ENCODE results near the gene CDKL1.
A peak's percentile ranks its signal among the peaks of the same experiment; 100 is the strongest.
"Not testable (repeated sequence)": the region's sequence is repeated elsewhere in the genome, so short reads cannot be mapped to it uniquely, and the experiment has no call there.

The CDKL1 gene

DNA sequence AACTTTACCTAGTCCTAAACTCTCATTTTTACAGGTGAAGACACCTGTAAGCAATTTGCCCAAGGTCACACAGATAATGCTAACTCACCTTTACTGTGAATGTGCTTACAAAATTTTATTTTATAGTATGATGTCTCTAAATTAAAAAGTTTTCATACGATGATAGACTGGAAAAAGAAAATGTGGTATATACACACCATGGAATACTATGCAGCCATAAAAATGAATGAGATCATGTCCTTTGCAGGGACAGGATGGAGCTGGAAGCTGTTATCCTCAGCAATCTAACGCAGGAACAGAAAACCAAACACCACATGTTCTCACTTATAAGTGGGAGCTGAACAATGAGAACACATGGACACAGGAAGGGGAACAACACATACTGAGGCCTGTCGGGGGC is 40.4 kb downstream of the CDKL1 start:
- DNase-seq (ENCODE audit: low spot score): not testable (repeated sequence)

DNA sequence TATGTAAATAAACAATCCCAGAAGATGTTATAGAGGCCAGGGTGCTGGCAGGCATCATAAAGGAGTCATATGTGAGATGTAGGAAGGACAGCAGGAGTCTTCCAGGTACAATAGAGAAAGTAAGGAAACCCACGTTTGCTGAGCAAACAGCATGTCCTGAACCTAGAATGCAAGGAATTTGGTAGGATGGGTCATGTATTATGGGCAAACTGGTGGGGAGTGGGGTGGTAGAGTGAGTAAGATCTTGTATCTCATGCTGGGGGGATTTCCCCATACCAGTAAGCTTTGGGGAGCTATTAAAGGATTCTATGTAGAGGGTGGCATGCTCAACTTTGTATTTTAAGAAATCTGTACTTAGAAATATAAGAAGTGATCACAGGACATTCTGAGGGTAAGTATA is 41.0 kb downstream of the CDKL1 start:
- DNase-seq (ENCODE audit: low spot score): no peak

DNA sequence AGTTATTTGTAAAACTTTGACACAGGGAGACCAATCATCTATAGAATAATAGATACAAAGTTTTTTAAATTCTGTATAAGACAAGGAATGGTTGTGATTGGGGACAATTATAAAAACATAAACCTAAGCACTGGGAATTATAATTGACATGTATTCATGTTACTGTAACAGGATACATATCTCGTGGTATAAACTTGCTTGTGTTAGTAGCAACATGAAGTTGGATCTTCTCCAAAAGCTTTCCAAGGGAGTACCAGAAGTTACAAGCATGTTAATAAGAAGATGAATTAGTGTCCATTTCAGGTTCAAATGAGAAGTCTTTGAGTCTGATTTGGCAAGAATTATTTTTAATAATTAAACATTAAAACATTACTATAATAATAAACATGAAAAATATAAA is 42.2 kb downstream of the CDKL1 start:
- DNase-seq (ENCODE audit: low spot score): no peak

DNA sequence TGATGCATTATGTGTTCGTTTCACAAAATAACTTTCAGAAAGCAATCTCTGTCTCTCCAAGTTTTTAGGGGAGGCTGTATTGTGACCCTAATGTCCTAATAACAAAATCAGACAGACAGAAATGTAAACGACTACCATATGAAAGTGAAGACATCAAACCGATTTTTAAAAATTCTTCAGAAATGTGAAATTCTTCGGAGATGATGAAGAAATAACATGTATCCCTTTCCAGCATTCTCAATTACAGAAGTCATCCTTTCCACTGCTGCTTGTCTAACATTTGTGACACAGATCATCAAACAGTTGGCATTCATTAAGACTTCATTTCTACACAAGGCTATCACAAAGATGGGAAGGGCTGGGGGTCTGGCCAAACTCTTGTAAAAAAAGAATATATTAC is 43.6 kb downstream of the CDKL1 start:
- no peak for DNase-seq (ENCODE audit: low spot score)

DNA sequence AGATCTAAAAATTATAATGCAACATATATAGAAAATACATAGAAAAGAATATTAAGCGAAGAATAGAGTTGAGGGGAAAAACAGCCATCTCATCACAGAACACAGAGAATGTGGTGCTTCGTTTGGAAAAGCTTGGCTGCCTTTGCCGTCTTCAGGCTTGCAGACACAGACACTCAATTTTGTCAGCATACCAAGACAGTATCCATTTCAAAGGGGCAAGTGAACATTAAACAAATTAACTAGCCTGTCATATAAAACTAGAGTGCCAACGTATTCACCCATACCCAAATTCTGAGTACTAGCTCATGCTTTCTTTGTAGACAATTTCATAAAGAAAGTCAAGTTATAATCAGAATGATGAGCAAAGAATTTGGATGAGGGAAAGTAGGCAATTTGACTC is 44.1 kb downstream of the CDKL1 start:
- no peak for DNase-seq (ENCODE audit: low spot score)

DNA sequence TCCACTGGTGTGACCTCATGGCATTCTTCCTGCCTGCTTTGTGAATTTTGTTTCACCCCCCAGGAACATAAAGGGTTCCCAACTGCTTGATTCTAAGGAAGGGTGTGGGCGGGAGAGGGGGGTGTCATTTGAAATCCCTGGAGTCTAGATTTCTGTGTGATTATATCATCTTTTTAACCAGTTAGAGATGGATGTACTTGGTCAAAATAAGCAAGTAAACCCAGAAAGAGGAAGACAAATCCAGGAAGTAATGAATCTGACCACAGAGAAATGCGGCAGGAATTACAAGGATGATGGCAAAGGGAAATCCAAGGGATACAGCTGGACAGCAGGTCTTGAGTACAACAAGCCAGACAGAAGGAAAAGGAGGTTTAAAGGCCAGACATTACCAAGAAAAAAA is 45.7 kb downstream of the CDKL1 start:
- DNase-seq (ENCODE audit: low spot score): no peak

DNA sequence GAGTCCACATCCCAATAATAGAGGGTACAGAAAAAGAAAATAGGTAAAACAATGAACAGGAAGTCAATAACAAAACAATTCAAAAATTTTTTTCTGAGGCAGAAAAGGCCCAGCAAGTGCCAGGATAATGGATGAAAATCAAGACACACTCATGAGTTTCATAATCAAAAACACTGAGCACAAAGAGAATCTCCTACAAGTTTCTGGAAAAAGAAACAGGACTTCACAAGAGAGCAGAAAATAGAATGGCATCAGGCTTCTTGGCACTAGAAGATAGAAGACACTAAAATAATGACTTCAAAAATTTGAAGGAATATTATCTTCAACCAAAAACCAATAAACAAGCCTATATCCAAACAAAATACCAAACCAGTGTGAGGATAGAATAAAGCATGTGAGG is 47.7 kb downstream of the CDKL1 start:
- no peak for DNase-seq (ENCODE audit: low spot score)

DNA sequence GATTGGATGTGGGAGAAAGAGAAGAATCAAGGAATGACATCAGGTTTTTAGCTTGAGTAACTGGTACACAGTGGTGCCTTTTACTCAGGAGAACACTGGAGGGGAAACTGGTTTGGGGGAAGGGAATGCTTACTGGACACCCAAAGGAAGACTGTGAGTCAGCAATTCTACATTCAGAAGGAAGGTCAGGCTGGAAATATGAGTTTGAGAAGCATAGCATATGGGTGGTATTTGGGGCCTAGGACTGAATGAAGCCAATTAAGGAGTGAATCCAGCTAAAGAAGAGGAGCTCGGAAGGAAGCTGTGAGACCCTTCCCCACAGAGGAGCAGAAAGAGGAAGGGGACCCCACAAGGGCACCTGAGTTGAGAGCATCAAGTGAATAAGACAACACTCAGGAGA is 49.2 kb downstream of the CDKL1 start:
- DNase-seq (ENCODE audit: low spot score): peak; percentile 23

DNA sequence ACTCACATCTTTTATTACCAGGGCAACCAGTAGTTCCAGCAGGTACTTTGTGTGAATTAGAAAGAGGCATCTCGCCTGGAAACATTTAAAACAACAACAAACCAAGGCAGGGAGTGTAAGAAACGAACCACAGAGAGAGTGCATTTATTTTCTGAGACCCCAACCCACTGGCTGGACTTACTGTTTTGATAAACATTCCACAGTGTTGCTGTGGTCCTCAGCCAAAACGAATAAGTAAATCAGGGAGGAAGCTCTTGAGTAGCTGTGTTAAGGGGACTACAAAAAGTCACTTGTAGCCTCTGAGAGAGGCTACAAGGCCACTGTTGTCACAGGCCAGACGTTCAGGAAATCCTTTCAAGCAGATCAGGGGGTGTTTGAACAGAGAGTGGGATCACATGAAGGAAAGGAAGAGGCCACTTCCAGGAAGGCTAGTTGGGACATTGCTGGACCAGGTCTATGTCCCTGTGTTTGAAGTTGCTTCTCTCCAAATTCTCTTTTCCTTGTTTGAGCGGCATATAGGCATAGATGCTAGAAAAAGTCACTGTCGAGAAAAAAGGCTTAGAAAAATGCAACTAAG is 50.7 kb downstream of the CDKL1 start:
- no peak for DNase-seq (ENCODE audit: low spot score)

DNA sequence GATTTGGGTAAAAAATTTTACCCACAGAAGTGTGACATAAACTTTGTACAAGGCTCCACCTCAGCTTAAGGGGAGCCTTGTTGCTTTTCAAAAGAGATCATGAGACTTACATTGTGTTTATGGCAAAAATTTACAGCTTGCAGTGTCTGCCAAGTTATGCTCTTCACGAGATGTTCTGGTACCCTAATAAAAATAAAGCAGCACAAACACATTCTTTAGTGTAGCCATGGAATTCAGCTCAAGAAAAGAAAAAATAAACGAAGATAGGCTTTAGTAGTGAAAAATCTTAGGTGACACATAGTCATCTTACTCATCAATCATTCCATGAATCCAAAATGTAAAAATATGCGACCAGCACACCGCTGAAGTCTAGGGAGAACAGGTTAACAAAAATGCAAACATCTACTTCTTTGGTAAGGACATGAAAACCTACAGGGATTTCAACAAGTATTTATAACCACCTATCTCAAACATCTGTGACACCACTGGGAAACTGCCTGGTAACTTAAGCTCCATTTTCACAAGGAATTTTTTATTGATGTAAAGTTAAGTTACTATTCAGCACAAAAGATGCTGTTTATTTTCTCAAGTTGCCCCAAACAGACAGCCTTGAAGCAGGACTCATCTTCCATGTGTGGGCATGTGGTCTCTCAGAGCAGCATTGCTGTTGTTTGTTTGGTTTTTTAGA is 51.7 kb downstream of the CDKL1 start:
- no peak for DNase-seq (ENCODE audit: low spot score)

DNA sequence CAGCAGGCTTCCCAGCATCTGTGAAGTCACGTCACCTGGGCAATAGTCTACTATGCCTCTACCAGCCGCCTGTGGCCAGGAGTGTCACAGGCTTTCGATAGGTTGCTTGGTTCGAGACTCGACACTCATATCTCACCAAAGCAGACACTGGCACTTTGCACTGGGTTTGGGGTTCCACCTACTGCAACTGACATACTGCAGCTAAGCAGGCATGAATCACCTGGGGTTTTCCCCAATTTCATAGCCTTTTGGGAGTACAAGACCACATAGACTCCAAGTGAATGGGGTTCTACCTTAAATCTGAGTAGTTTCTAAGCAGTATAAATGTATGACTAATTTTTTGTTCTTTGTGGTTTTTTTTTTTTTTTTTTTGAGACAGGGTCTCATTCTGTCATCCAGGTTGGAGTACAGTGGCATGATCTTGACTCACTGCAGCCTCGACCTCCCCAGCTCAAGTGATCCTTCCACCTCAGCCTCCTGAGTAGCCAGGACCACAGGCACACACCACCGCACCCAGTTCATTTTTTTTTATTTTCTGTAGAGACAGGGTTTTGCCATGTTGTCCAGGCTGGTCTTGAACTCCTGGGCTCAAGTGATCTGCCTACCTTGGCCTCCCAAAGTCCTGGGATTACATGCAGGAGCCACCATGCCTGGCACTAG is 52.4 kb downstream of the CDKL1 start:
- DNase-seq (ENCODE audit: low spot score): no peak

DNA sequence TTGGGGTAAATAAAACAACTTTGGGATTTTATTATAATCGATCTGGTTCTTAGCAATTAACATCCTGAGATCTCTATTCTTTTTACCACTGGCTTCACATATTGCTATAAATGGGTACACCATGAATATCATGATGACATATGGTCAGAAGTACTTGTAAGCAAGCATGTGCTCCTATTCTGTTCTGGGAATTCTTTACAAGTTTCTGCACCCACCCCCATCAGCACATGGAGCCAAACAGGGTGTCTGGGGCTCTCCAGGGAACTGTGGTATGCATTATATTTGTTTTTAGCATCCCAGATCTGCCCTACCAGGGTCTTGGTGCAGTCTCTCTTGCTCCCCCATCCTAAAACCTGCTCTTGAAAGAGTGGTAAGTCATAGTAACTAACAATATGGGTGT is 53.2 kb downstream of the CDKL1 start:
- DNase-seq (ENCODE audit: low spot score): no peak

DNA sequence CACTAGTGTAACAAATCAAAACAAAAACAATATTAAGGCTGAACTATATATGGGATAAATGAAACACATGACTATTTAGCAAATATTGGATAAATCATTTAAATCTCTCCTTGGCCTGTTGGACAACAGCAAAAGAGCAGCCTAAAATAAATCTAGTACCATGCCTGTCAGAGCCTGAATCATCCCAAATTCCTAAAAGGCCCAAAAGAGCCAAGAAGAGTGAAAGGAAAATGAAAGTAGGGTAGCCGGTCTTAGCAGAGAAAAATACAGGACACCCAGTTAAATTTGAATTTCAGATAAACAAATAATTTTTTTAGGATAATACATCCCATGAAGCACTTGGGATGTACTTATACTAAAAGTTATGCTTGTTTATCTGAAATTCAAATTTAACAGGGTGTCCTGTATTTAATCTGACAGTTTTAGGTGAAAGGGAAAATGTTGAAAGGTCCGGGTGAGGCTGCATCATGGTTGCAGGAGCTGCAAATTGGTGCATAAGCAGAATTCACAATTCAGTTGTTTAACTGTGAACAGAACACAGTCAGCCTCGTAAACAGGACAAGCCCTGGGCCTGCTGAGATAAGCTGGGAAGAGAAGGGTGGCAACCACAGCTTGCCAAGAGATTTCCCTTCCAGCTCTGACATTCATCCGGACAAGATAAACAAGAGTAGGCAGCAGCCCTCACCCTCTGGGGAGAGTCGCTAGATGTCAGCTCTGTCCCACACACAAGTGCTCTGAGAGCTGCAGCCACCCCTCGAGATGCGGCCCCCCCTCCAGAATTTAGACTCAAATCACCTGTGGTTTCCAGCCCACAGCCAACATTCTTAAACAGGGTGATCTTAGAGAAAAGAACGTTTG is 54.2 kb downstream of the CDKL1 start:
- peak; percentile 59 for DNase-seq (ENCODE audit: low spot score)

DNA sequence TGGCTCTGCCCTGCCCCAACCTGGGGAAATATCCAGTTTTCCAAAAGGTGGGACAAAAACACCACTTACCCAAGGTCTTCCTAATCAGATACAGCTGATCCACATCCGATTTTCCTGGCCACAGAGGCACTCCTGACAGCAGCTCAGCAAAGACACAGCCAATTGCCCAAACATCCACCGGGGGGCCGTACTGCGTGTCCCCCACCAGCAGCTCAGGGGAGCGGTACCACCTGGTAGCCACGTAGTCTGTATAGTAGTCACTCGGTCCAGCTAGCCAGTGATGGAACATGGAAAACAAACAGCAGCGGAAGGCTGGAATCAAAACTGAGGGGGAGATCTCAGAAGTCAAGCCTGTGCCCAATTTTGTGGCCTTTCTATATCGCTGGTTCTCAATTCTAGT is 55.7 kb downstream of the CDKL1 start:
- peak; percentile 43 for DNase-seq (ENCODE audit: low spot score)

DNA sequence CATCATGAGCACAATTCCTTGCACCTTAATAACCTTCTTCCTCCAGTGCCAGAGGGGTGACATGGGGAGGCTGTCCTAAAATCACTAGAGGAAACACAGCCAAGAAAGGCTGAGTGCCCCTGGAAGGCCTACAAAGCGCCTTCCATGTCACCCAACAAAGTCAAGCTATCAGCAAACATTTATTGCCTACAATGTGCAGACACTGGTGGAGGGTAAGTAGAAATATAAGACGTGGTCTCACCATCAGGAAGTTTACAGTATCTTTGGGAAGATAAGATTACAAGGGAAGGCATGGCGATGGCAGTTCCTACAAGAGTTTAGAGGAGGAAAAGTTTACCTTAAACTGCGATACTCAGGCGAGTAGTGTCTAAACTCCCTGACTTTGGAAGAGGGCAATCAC is 56.6 kb downstream of the CDKL1 start:
- no peak for DNase-seq (ENCODE audit: low spot score)

DNA sequence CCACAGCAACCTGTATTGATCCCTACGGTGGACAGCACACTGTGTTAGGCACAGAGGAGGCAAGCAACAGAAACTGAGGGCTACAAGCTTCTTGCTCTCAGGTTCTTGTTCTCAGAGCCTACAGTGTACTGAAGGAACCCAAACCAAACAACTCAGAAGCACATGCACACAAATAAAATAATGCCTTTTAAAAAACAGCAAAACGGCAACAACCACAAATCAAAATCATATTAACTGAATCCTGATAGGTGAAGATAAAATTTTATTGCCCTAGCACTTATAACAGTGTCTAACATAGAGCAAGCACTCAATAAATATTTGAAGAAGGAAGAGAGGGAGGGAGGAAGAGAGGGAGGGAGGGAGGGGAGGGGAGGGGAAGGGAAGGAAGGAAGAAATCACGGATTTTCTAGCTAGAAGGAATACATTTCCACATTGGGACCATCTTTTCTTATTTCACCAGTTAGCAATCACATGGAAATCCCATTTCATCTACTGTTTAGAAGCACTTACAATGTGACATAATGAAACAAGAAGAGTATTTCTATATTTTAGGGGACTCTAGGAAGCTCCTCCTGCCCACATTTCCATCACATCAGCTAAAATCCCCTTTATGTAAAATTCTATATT is 57.4 kb downstream of the CDKL1 start:
- DNase-seq (ENCODE audit: low spot score): no peak

DNA sequence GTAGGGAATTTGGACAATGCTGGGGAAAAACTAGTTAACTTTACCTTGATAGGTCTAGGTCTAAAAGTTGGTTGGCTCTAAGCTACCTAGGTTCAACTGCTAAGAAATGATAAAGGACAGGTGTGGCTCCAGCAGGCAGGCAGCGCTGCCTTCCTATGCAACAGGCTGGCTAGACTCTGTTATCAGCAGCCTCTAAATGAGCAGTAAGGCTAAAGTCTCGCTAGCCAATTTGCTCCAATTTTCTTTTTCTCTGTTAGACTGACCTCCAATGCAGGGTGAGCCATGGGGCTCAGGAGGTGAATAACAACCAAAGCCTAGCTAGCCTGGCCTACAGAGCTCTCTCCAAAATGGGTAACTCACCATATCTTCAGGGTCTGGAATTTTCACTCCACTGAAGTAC is 58.1 kb downstream of the CDKL1 start:
- no peak for DNase-seq (ENCODE audit: low spot score)

DNA sequence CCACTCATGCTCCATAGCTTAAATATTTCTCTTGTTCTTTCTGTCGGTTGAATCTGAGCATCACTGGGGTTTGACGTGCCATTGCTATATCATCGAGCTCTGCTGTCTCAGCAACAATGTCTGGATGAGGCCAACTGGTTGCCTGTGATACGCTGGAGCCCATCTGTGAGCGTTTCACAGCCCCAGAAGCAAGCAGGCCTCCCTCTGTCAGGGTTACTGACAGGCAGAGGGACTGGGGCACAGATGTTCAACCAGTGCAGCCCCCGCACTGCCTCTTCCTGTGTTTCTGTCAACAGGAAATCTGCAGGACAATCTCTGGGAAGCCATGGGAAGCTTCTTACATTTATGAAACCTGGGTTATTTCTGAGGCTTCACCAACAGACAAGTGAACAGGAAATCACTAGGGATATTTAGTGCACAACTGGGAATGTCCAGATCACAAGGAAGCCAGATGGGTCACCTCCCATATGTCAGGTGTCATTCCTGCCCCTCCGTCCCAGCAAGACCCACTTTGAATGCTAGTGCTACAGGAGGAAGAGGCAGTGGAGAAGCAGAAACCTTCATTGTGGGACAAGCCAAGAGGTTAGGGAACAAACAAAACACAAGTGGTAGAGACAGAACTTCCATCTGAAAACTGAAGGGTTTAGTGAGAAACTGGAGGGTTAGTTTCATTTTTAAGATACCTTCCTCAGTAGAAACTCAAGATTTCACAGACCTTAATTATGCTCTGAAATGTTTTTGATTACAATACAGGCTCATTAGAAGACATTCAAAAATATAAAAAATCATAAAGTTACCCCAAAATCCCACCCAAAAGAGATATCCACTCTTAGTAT is 60.5 kb downstream of the CDKL1 start:
- DNase-seq (ENCODE audit: low spot score): peak; percentile 28

DNA sequence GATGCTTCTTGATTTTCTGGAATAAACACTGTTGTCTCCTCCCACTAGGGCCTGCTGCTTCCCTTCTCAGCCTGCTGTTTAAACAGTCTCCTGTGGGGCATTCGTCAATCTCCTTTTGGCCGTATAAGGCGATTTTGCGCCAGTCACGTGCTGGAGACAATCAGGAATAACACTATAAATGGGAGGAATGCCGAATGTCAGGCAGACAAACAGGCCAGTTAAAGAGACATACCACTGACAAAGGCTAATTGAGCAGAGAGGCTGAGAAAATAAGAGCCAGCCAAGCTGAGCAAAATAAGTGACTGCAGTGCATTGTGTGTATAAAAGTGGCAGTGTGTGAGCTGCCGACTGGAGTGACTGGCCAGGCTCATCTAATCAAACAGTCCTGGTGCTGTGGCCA is 61.3 kb downstream of the CDKL1 start:
- DNase-seq (ENCODE audit: low spot score): peak; percentile 74

DNA sequence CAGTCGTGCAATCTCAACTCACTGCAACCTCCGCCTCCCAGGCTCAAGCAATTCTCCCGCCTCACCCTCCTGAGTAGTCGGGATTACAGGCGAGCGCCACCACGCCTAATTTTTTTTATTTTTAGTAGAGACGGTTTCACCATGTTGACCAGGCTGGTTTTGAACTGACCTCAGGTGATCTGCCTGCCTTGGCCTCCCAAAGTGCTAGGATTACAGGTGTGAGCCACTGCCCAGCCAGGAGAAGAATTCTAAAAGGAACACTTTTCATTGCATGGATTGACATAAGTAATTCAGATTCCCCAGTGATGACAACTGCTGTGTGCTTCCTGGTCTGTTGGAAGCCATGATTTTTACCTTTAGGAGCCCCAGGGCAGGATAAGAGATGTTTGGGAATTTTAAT is 62.5 kb downstream of the CDKL1 start:
- no peak for DNase-seq (ENCODE audit: low spot score)

DNA sequence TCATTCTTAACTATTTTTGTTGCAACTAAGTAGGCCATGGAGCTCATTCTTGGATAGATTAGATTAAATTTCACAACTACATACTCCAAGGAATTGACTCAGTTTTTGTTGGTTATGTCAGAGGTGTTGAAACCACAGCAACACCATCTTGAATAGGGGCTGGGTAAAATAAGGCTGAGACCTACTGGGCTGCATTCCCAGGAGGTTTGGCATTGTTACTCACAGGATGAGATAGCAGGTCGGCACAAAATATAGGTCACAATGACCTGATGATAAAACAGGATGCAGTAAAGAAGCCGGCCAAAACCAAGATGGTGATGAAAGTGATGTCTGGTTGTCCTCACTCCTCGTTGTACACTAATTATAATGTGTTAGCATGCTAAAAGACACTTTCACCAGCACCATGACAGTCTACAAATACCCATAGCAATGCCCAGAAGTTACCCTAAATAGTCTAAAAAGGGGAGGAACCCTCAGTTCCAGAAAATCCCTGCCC is 63.6 kb downstream of the CDKL1 start:
- no peak for DNase-seq (ENCODE audit: low spot score)

All from iPS-NIHi11 (cell line).